GM10266 (cell line): Measurements from ENCODE around the gene DHFR.

Source experiments
- DNase-seq: peaks from one replicate; pipeline ENCODE4 v3.0.0; 2012; ENCODE audit errors: extremely low spot score
- TF ChIP-seq, protein P1 (sequence below): IDR thresholded peaks from 2 replicates; pipeline ENCODE4 v1.5.1; 2012; ENCODE audit warnings: mild to moderate bottlenecking, low read depth; ENCODE audit not compliant: control insufficient read depth, insufficient read depth; ENCODE audit errors: missing control alignments

Gene DHFR

DNA sequence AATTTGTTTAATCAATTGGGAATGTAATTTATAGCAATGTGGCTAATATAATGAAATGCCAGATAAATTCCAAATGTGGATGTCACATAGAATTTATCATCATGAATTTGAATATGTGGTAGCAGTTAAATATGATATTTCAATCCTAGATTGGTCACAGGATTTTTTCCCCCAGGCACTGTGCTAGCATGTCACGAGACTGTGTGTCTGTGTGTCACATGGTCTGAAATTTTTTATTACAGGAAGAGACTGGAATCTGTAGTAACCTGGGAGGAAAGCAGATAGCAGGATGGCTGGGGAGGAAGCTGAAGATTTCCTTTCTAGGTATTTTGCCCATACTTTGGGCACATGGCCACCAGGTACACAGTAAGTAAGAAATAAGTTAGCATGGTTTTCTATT is 35.7 kb downstream of the DHFR start:
- TF ChIP-seq, protein P1, sequence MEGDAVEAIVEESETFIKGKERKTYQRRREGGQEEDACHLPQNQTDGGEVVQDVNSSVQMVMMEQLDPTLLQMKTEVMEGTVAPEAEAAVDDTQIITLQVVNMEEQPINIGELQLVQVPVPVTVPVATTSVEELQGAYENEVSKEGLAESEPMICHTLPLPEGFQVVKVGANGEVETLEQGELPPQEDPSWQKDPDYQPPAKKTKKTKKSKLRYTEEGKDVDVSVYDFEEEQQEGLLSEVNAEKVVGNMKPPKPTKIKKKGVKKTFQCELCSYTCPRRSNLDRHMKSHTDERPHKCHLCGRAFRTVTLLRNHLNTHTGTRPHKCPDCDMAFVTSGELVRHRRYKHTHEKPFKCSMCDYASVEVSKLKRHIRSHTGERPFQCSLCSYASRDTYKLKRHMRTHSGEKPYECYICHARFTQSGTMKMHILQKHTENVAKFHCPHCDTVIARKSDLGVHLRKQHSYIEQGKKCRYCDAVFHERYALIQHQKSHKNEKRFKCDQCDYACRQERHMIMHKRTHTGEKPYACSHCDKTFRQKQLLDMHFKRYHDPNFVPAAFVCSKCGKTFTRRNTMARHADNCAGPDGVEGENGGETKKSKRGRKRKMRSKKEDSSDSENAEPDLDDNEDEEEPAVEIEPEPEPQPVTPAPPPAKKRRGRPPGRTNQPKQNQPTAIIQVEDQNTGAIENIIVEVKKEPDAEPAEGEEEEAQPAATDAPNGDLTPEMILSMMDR, result no peak
- no peak for DNase-seq

DNA sequence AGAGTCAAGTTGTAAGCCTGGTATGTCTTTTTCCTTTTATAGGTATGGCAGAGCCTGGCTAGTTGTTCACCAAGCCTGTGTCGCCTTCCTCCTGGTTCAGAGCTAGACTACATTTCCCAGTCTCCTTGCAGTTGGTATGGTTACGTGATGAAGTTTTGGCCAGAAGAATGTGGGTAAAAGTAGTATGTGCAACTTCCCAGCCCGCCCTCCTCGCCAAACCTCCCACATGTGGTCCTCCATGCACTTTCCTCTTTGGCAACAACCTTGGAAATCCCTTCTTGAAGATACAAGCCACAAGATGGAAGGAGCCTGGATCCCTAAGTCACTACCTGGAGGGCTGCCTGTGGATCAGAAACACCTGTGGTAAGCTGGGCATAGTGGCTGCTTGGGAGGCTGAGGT is 36.3 kb downstream of the DHFR start:
- TF ChIP-seq, protein P1, result no peak
- no peak for DNase-seq

DNA sequence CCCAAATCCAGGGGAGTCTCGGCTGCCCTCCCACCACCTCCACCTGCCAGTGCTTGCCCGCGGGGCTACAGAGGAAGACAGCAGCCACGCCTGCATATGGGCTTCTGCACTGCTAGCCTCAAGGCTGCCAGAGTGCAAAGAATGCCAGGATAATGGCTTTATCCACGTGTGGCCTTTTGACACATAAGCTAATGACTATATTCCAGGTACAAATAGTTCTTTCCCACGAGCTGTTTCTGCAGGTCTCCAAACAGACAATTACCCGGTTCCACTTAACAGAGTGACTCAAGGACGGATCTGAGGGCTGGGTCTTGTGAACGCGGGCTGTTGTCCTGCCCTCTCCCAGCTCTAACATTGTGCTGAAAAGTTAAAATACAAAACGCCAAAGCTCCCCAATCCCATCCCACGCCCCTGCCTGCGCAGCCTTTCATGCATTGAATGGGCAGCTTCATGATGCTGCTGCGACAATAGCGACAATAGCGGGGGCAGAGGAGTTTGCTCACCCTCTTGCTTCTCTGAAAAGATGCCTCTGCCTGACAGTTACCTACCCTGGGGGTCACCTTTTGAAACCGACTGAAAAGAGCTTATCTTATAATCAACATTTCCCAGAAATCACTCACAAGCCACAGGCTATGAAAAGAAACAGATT is 39.4 kb downstream of the DHFR start:
- TF ChIP-seq, protein P1, result no peak
- DNase-seq, result no peak

DNA sequence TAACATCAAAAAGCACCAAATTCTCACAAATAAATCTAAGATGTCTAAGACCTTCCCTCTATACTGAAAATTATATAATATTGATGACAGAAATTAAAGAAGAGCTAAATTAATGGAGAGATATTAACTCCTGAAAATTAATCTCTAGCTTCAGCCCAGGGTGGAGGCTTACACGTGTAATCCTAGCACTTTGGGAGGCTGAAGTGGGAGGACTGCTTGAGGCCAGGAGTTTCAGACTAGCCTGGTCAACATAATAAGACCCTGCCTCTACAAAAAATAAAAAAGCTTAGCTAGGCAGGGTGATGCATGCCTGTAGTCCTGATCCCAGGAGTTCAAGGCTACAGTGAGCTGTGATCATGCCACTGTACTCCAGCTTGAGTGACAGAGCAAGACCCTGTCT is 45.1 kb downstream of the DHFR start:
- no peak for DNase-seq
- TF ChIP-seq, protein P1, result no peak

DNA sequence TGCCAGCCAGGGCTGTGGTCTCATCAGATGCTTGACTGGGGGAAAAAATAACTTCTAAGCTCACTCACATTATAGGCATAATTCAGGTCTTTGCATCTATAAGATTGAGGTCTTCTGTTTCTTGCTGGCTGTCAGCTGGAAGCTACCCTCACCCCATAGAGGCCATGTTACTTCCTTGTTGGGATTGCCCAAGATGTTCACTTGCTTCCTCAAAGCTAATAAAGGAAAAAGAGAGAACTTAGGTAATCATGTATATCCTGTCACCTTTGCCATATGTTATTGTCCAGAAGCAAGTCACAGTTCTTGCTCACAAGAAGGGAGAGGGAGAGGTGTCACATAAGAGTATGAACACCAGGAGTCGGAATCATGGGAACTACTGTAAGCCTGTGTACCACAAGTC is 46.1 kb downstream of the DHFR start:
- TF ChIP-seq, protein P1, result no peak
- no peak for DNase-seq

DNA sequence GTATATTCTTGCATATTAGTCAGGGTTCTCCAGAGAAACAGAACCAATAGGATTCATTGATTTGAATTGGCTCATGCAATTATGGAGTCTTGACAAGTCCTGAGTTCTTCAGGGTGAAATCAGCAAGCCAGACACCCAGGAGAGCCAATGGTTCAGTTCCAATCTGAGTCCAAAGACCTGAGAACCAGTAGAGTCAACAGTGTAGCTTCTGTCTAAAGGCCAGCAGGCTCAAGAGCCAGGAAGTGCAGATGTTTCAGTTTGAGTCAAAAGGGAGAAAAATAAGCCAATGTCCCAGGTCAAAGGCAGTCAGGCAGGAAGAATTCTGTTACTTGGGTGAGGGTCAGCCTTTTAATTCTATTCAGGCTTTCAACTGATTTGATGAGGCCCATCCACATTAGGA is 47.0 kb downstream of the DHFR start:
- DNase-seq, result peak; percentile 16
- TF ChIP-seq, protein P1, result no peak

DNA sequence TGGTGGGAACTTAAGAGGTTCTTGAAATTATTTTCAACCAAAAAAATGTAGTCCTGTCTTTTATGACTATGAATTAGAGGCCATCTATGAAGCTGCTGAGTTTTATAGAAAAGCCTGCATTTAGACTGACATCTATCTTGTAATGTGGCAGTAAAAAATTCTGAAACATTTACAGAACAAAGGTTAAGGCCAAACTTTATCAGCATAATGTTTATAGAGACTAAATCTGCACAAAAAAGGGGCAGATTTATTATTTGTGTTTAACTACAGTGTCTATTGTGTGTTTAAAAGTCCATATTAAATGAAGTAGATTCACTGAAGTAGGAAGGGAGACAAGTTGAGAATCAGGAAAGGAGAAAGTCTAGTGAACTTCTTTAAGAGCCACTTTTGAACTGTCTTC is 47.4 kb downstream of the DHFR start:
- DNase-seq, result no peak
- TF ChIP-seq, protein P1, result no peak
